Fibroblast of skin of scalp (primary cell): Measurements from ENCODE around the gene USP47.

Source experiments
- DNase-seq: peaks from one replicate; pipeline ENCODE4 v3.0.0-alpha.2; 2013

Gene USP47

GRCh38 chr11:12006552-12007229 lies 164.9 kb downstream of the USP47 start:
- no peak for DNase-seq

DNA sequence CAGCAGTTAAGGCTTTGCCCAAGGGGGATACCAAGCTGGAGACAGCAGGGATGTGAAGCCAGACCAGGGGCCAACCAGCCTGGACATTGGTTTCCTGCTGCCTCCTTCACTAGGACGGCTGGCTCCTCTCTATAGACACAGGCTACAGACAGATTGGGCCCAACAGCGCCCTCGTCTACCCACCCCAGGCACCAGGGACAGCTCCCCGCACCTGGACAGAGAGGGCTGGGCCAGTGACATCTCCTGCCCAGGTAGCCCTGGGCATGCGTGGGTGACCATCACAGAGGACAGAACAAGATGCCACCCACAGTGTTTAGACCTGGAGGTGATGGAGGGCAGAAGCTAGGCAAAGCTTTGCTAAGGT lies 165.4 kb downstream of the USP47 start:
- DNase-seq = no peak

DNA sequence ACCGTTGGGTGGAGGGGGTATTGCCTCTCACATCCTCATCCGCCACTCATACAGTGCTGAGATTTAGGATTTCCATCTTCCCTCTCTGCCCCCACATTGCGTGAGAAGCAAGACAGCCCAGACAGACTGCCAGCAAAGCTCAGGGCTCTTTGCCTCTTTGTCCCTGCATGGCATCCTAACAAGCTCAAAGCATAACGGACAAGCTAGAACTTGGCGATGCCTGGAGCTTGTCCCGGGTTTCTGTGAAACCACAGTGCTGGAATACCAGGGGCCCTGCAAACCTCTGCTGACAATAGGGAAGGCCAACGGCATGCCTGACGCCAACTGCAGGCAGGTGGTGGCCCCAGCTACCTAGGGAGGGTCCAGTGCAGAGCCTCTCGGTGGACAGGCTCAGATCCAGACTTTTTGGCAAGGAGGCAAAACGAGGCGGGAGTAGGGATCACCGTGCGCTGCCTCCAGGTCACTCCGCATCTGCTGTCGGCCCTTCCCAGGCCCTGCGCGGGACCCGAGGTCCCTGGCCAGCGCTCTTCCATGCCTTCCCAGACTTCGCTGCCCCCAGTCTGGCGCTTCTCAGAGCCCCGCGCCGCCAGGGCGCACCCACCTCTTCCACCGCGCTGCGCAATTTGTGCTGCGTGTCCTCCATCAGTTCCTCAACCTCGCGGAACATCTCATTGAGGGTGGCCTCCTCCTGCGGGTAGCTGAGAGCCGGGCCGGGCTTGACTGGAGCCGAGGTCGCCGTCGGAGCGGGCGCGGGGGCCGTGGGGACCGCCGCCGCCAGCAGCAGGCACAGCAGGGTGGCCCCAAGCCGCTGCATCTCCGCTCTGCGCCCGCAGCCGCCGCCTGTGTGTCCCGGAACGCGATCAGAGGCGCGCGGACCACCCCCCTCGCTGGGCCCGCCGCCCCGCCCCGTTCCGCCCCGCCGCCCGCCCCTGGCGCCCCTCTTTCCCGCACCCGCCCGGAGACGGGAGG lies 166.3 kb downstream of the USP47 start, which contains the start of gene DKK3:
Gene DKK3 (minus strand): TSS at position 858 of the 969 bp plus-strand sequence. CDS start 44 bp downstream, at position 814.
- peak; percentile 46 for DNase-seq
